ENCODE measurements around the gene CPTP. TPM values are rescaled to one million over a fixed set of nuclear protein-coding genes. Genes with fewer than 3 reads are reported as not detected.
A peak's percentile ranks its signal among the peaks of the same experiment; 100 is the strongest.

The CPTP gene
- total and polyA plus RNA-seq, 2 of the 13 experiments (the other 11 are each of a cell fraction or from before 2014, with no cell fraction given), result 5.5 to 9.3 TPM

- TF ChIP-seq ZNF407 (CRISPR knock-in tag; IDR thresholded peaks at IDR 0.05; ENCODE audit: not compliant biosample characterization), result no peak
- TF ChIP-seq KAT7 (CRISPR knock-in tag; IDR thresholded peaks at IDR 0.05; ENCODE audit: borderline replicate concordance), result no peak
- TF ChIP-seq MEIS1 (CRISPR knock-in tag; IDR thresholded peaks at IDR 0.05; ENCODE audit: borderline replicate concordance), result no peak
- peak in 1 of 2 experiments; percentile 20; a peak in 1 of 4 replicates for TF ChIP-seq EP300 (IDR thresholded peaks at IDR 0.05; ENCODE audit: low read depth in 2 of 2, low read length in 2 of 2)
- no peak for TF ChIP-seq EP300 (CRISPR knock-in tag; IDR thresholded peaks at IDR 0.05; ENCODE audit: borderline replicate concordance)
- TF ChIP-seq CBX1 (IDR thresholded peaks at IDR 0.05; ENCODE audit: low read depth), result no peak
- TF ChIP-seq KDM6A (CRISPR knock-in tag; IDR thresholded peaks at IDR 0.05; ENCODE audit: low read depth), result no peak
- TF ChIP-seq ZNF816 (CRISPR knock-in tag; IDR thresholded peaks at IDR 0.05; ENCODE audit: borderline replicate concordance), result no peak
- TF ChIP-seq KLF13 (CRISPR knock-in tag; IDR thresholded peaks at IDR 0.05), result no peak
- no peak for TF ChIP-seq RBM22 (optimal IDR thresholded peaks at IDR 0.05; ENCODE audit: low read length)
- TF ChIP-seq ZNF619 (CRISPR knock-in tag; IDR thresholded peaks at IDR 0.05), result no peak
- peak; percentile 48 for TF ChIP-seq ZNF687 (CRISPR knock-in tag; IDR thresholded peaks at IDR 0.05)
- TF ChIP-seq TEAD2 (CRISPR knock-in tag; IDR thresholded peaks at IDR 0.05), result no peak
- no peak for TF ChIP-seq GTF3A (CRISPR knock-in tag; conservative IDR thresholded peaks at IDR 0.05)
- no peak for TF ChIP-seq ETV5 (CRISPR knock-in tag; IDR thresholded peaks at IDR 0.05; ENCODE audit: borderline replicate concordance)
- TF ChIP-seq ZFP37 (CRISPR knock-in tag; IDR thresholded peaks at IDR 0.05; ENCODE audit: borderline replicate concordance), result no peak
- TF ChIP-seq GPN1 (CRISPR knock-in tag; IDR thresholded peaks at IDR 0.05; ENCODE audit: borderline replicate concordance), result no peak
Measured at GRCh38 chr1:1305300-1306069, 19.1 kb upstream of the CPTP start (continued).
